GM18520 (cell line): ENCODE results near the gene PBX3.

Experiments
- ATAC-seq: cut with Tn5 transposase; IDR thresholded peaks from one replicate; pipeline ENCODE4 v1.9.1; 2021; ENCODE audit not compliant: unreplicated experiment

Gene PBX3

GRCh38 chr9:125932012-125932411, 184.8 kb downstream of the PBX3 start:
- ATAC-seq, result no peak

GRCh38 chr9:125932746-125933455, 185.7 kb downstream of the PBX3 start:
- no peak for ATAC-seq

GRCh38 chr9:125942125-125942524, 195.0 kb downstream of the PBX3 start:
- no peak for ATAC-seq

- no peak for ATAC-seq
These were observed 196.7 kb downstream of the PBX3 start for GRCh38 chr9:125943831-125944230.

- ATAC-seq, result no peak
These were observed 199.2 kb downstream of the PBX3 start for GRCh38 chr9:125946397-125946796.

- no peak for ATAC-seq
These were observed 201.9 kb downstream of the PBX3 start for GRCh38 chr9:125948887-125949596.

GRCh38 chr9:125949703-125950460, 202.7 kb downstream of the PBX3 start:
- ATAC-seq, result no peak

- ATAC-seq, result no peak
These were observed 203.8 kb downstream of the PBX3 start for GRCh38 chr9:125950880-125951471.

GRCh38 chr9:125953314-125954019, 206.3 kb downstream of the PBX3 start:
- ATAC-seq, result no peak

- ATAC-seq, result no peak
These were observed 208.9 kb downstream of the PBX3 start for GRCh38 chr9:125956102-125956501.

- no peak for ATAC-seq
These were observed 212.1 kb downstream of the PBX3 start for GRCh38 chr9:125959315-125959714.

- no peak for ATAC-seq
These were observed 212.9 kb downstream of the PBX3 start for GRCh38 chr9:125959951-125960619.

- ATAC-seq, result no peak
These were observed 213.5 kb downstream of the PBX3 start for GRCh38 chr9:125960626-125961025.

- no peak for ATAC-seq
These were observed 213.9 kb downstream of the PBX3 start for GRCh38 chr9:125961072-125961471.

- no peak for ATAC-seq
These were observed 216.8 kb downstream of the PBX3 start for GRCh38 chr9:125963932-125964331.

GRCh38 chr9:125964702-125965225, 217.6 kb downstream of the PBX3 start:
- ATAC-seq, result no peak

GRCh38 chr9:125965477-125965876, 218.3 kb downstream of the PBX3 start:
- no peak for ATAC-seq

GRCh38 chr9:125966466-125966865, 219.3 kb downstream of the PBX3 start:
- no peak for ATAC-seq

- ATAC-seq, result no peak
These were observed 220.0 kb downstream of the PBX3 start for GRCh38 chr9:125966959-125967711.
